Thyroid gland (tissue), 4 donors: Measurements from ENCODE around the gene RAPGEF3. TPM values are rescaled to one million over a fixed set of nuclear protein-coding genes. Genes with fewer than 3 reads are reported as not detected.

Experiments
- DNase-seq, 2 donors: peaks; one replicate each; pipeline ENCODE4 v3.0.0-alpha.2; 2019
- H3K27ac ChIP-seq, 3 donors: fragments of 200-600 bp; sonication (generic); 1 replicate in 2 of 3; 2 replicates in 1 of 3; pipeline ENCODE4 v1.5.1; 2016 to 2019; ENCODE audit warnings: mild to moderate bottlenecking in 1 of 3, moderate library complexity in 1 of 3
- H3K27me3 ChIP-seq: fragments of 200-600 bp; sonication (generic); one replicate; pipeline ENCODE4 v1.5.1; 2019
- H3K36me3 ChIP-seq, 2 donors: fragments of 200-600 bp; sonication (generic); one replicate each; pipeline ENCODE4 v1.5.1; 2016 to 2019
- H3K4me1 ChIP-seq, 2 donors: fragments of 200-600 bp; sonication (generic); one replicate each; pipeline ENCODE4 v1.5.1; 2017 to 2019
- H3K4me3 ChIP-seq, 3 donors: fragments of 200-600 bp; sonication (generic); replicated peaks in 1 of 3; 1 replicate in 2 of 3; 2 replicates in 1 of 3; pipeline ENCODE4 v1.5.1; 2016; ENCODE audit warnings: mild to moderate bottlenecking in 1 of 3
- H3K9me3 ChIP-seq: fragments of 200-600 bp; sonication (generic); one replicate; pipeline ENCODE4 v1.5.1; 2017
- POLR2A ChIP-seq, 2 donors: fragments of 450-650 bp; IDR thresholded peaks; one replicate each; pipeline ENCODE4 v1.6.1; 2017; ENCODE audit warnings: antibody characterized with exemption in 2 of 2, mild to moderate bottlenecking in 2 of 2, moderate library complexity in 1 of 2
- WGBS, 2 donors: methylation state at CpG; one replicate each; pipeline ENCODE4 v1.1.5; 2017; 5-methylcytosine and 5-hydroxymethylcytosine counted together
- intact Hi-C: fragments of 100-400 bp; cut with DNase I; formaldehyde crosslinking; loops from one replicate; pipeline ENCODE4 v1.15.1; 2023
- total RNA-seq, 4 donors: library from RNA; depleted of rRNA; stranded (reverse); fragments of >200 nt; gene quantifications; one replicate each; pipeline ENCODE4 v1.2.3, GENCODE V29; 2016
- TF ChIP-seq, protein P1 (sequence below), 6 experiments: fragments of 200-600 bp in 3 of 6; fragments of 450-650 bp in 3 of 6; sonication (generic) in 3 of 6; IDR thresholded peaks; one replicate each; pipeline ENCODE4 v1.5.1; 2016 to 2019; ENCODE audit warnings: antibody characterized with exemption in 6 of 6, mild to moderate bottlenecking in 2 of 6, inconsistent platforms in 1 of 6, moderate library complexity in 1 of 6

RAPGEF3 gene
- total RNA-seq, 4 donors from 2014 or later = 87.3 to 178 (median 125) TPM

DNA sequence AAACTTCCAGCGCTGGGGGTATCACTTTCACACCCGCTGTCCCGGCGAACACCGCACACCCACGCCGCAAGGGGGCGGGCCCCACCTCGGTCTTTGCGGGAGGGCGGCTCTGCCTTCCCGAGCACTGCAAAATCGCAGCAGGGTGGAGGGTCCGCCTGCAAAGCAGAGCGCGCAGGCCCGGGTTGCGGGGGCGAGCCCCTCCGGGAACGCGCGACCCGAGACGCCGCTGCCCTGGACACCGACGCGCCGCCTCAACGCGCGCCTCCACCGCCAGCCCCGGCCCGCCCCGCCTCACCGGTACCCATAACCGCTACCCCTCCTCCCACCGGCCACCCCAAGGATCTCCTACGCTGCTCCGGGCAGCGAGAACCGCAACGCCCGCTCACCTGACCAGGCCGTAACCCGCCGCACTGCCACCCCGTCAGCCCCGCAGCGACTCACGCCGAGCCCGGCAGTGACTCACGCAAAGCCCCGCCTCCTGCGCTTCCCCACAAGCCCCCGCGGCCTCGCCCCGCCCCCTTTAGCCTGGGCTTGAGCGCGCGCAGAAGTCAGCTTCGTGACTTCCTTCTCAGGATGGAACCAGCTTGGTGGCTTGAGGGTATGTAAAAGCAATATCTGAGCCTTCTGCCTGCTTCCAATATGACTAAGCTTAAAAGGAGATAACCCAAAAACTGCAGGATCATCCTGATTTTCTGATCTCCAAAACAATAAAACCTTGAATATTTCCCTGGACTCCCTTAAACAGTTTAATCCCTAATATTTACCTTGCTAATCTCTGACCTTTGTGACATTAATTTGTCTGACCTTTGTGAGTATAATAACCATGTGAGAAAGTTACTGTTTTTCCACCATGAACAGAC, 52.9 kb downstream of the RAPGEF3 start, which contains the start of gene RPAP3:
Gene RPAP3, minus strand, starts transcription at position 465 of the 860 bp plus-strand sequence. CDS start 3,190 bp downstream, outside the sequence.
- intact Hi-C loops = no loop called here
- H3K4me1 ChIP-seq = peaks cover 3 to 8% of the 10 kb centered on the region in 2 donors
- no peaks in the 10 kb centered on the region for H3K27me3 ChIP-seq
- DNase-seq = peak; percentile 98
- peak in 1 of 2 donors; percentile 81 for TF ChIP-seq POLR2A (IDR thresholded peaks at IDR 0.05)
- TF ChIP-seq, protein P1, sequence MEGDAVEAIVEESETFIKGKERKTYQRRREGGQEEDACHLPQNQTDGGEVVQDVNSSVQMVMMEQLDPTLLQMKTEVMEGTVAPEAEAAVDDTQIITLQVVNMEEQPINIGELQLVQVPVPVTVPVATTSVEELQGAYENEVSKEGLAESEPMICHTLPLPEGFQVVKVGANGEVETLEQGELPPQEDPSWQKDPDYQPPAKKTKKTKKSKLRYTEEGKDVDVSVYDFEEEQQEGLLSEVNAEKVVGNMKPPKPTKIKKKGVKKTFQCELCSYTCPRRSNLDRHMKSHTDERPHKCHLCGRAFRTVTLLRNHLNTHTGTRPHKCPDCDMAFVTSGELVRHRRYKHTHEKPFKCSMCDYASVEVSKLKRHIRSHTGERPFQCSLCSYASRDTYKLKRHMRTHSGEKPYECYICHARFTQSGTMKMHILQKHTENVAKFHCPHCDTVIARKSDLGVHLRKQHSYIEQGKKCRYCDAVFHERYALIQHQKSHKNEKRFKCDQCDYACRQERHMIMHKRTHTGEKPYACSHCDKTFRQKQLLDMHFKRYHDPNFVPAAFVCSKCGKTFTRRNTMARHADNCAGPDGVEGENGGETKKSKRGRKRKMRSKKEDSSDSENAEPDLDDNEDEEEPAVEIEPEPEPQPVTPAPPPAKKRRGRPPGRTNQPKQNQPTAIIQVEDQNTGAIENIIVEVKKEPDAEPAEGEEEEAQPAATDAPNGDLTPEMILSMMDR (IDR thresholded peaks at IDR 0.05) = peak; percentile 21 to 59 (median 42)
- H3K27ac ChIP-seq = peak within 1 kb of the TSS; percentile 51 to 84 (median 75)
- no peaks in the 10 kb centered on the region for H3K9me3 ChIP-seq
- peak within 1 kb of the TSS; percentile 47 to 89 (median 65) for H3K4me3 ChIP-seq
- H3K36me3 ChIP-seq = no peaks in the 10 kb centered on the region
- WGBS, 2 donors = 1% methylated on average over 16 to 33 of the region's 66 CpGs

GRCh38 chr12:47705229-47705565, 53.5 kb downstream of the RAPGEF3 start:
- TF ChIP-seq, protein P1 (IDR thresholded peaks at IDR 0.05) = no peak
- TF ChIP-seq POLR2A (IDR thresholded peaks at IDR 0.05) = no peak

GRCh38 chr12:47704719-47705118, 54.0 kb downstream of the RAPGEF3 start:
- H3K27ac ChIP-seq = no peak overlapping the region
- peaks cover 0 to 4% of the 10 kb centered on the region in 2 donors for H3K36me3 ChIP-seq
- DNase-seq = no peak
- H3K4me3 ChIP-seq = no peak overlapping the region
- H3K4me1 ChIP-seq = peaks cover 3 to 8% of the 10 kb centered on the region in 2 donors
- no peaks in the 10 kb centered on the region for H3K9me3 ChIP-seq
- 81 to 83% methylated on average over 9 of the region's 9 CpGs for WGBS, 2 donors
- H3K27me3 ChIP-seq = no peaks in the 10 kb centered on the region
- intact Hi-C loops = no loop called here
- no peak for TF ChIP-seq POLR2A (IDR thresholded peaks at IDR 0.05)
- TF ChIP-seq, protein P1 (IDR thresholded peaks at IDR 0.05) = no peak

More at GRCh38 chr12:47705229-47705565, 53.5 kb downstream of the RAPGEF3 start:
- H3K9me3 ChIP-seq = no peaks in the 10 kb centered on the region
- peak overlapping the region in 2 of 3 donors; percentile 75 to 84 for H3K27ac ChIP-seq
- peaks cover 3 to 8% of the 10 kb centered on the region in 2 donors for H3K4me1 ChIP-seq
- WGBS, 2 donors = 2% methylated on average over 9 of the region's 9 CpGs
- DNase-seq = no peak
- intact Hi-C loops = no loop called here
- H3K27me3 ChIP-seq = no peaks in the 10 kb centered on the region
- no peaks in the 10 kb centered on the region for H3K36me3 ChIP-seq
- peak overlapping the region; percentile 47 to 89 (median 65) for H3K4me3 ChIP-seq

- TF ChIP-seq, protein P1 (IDR thresholded peaks at IDR 0.05) = no peak
- no peak for TF ChIP-seq POLR2A (IDR thresholded peaks at IDR 0.05)
- H3K27ac ChIP-seq = no peak overlapping the region
- WGBS, 2 donors = 95 to 96% methylated on average over 2 of the region's 2 CpGs
- no peak for DNase-seq
- H3K36me3 ChIP-seq = peaks cover 4 to 8% of the 10 kb centered on the region in 2 donors
- H3K9me3 ChIP-seq = no peaks in the 10 kb centered on the region
- intact Hi-C loops = no loop called here
- peaks cover 2 to 8% of the 10 kb centered on the region in 2 donors for H3K4me1 ChIP-seq
- H3K4me3 ChIP-seq = no peak overlapping the region
- H3K27me3 ChIP-seq = no peaks in the 10 kb centered on the region
Observed at GRCh38 chr12:47700263-47700662, 58.4 kb downstream of the RAPGEF3 start.

GRCh38 chr12:47698631-47699030, 60.0 kb downstream of the RAPGEF3 start:
- no peak overlapping the region for H3K27ac ChIP-seq
- intact Hi-C loops = no loop called here
- peaks cover 4 to 8% of the 10 kb centered on the region in 2 donors for H3K36me3 ChIP-seq
- H3K4me3 ChIP-seq = no peak overlapping the region
- no peak for DNase-seq
- H3K27me3 ChIP-seq = no peaks in the 10 kb centered on the region
- WGBS, 2 donors = 95 to 99% methylated on average over 7 of the region's 7 CpGs
- no peaks in the 10 kb centered on the region for H3K4me1 ChIP-seq
- H3K9me3 ChIP-seq = no peaks in the 10 kb centered on the region
- TF ChIP-seq, protein P1 (IDR thresholded peaks at IDR 0.05) = no peak
- no peak for TF ChIP-seq POLR2A (IDR thresholded peaks at IDR 0.05)
